GM12891 (cell line): ENCODE results near the gene THSD4.

ENCODE experiments used
- POLR2A ChIP-seq: IDR thresholded peaks from 2 replicates; pipeline ENCODE4 v1.6.1; 2011; ENCODE audit warnings: low read depth, low read length, control low read depth
- POLR2AphosphoS5 ChIP-seq: IDR thresholded peaks from 2 replicates; pipeline ENCODE4 v1.6.1; 2011; ENCODE audit warnings: low read depth, low read length, control low read depth
- SPI1 ChIP-seq: IDR thresholded peaks from 2 replicates; pipeline ENCODE4 v1.6.1; 2011; ENCODE audit warnings: low read depth, low read length, control low read depth
- TAF1 ChIP-seq: IDR thresholded peaks from 2 replicates; pipeline ENCODE4 v1.6.1; 2011; ENCODE audit warnings: low read depth, low read length, control low read depth

DNA sequence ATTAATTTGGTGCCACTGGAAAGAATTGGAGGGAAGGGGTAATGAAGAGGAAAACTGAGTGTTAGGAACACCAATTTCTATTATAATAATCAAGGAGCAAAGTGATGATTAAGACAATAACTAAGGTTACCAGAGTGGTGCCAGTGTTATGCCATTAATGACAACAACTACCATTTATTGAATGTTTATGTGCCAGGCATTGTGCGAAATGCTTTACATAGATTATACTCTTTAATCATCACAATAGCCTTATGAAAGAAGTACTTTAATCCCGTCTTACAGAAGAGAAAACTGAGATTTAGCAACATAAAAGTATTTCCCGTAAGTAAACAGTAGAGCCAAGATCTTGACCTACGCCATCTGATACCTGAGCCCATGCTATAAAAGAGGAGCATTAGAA, 507.8 kb downstream of the THSD4 start:
- no peak for TF ChIP-seq TAF1
- no peak for TF ChIP-seq POLR2AphosphoS5
- TF ChIP-seq POLR2A = no peak
- TF ChIP-seq SPI1 = no peak
